GM10266 (cell line): ENCODE results near the gene CCDC63.

Experiments used
- DNase-seq: peaks from one replicate; pipeline ENCODE4 v3.0.0; 2012; ENCODE audit errors: extremely low spot score
- TF ChIP-seq, protein P1 (sequence below): IDR thresholded peaks from 2 replicates; pipeline ENCODE4 v1.5.1; 2012; ENCODE audit warnings: mild to moderate bottlenecking, low read depth; ENCODE audit not compliant: control insufficient read depth, insufficient read depth; ENCODE audit errors: missing control alignments

The CCDC63 gene

DNA sequence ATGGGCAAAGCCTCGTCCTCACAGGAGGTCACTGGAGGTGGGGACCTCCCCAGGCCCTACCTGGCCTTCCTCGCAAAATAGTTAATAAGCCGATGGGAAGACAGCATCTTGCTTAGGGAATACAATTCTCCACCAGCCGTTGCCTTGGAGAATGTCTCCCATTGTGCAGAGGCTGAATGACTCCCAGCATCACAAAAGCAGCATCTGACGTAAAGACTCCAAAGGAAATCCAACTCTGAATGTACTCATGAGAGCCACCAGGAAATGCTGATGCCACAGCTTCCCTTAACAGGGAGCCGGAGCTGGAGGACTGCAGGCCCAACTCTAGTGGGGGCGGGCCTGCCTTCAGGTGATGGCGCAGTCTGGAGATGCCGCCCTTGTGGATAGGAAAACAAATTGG is 15.5 kb downstream of the CCDC63 start:
- no peak for DNase-seq
- TF ChIP-seq, protein P1, sequence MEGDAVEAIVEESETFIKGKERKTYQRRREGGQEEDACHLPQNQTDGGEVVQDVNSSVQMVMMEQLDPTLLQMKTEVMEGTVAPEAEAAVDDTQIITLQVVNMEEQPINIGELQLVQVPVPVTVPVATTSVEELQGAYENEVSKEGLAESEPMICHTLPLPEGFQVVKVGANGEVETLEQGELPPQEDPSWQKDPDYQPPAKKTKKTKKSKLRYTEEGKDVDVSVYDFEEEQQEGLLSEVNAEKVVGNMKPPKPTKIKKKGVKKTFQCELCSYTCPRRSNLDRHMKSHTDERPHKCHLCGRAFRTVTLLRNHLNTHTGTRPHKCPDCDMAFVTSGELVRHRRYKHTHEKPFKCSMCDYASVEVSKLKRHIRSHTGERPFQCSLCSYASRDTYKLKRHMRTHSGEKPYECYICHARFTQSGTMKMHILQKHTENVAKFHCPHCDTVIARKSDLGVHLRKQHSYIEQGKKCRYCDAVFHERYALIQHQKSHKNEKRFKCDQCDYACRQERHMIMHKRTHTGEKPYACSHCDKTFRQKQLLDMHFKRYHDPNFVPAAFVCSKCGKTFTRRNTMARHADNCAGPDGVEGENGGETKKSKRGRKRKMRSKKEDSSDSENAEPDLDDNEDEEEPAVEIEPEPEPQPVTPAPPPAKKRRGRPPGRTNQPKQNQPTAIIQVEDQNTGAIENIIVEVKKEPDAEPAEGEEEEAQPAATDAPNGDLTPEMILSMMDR, result no peak

DNA sequence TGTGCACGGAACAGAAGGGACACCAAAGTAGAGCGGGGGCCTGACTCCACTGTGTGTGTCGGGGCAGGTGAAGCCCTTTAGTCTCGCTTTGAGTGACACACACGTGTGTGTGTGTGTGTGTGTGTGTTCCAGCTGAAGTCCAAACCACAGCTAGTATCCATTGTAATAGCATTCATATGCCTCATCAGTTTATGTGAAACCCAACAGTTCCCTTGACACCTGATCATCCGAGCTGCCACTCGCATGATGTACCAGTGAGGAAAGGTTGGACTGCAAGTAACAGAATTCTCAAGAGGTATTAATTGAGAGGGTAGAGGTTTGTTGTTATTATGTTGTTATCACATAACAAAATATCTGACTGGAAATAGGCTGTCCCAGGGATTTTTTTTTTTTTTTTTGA is 16.4 kb downstream of the CCDC63 start:
- no peak for DNase-seq
- TF ChIP-seq, protein P1, result no peak

DNA sequence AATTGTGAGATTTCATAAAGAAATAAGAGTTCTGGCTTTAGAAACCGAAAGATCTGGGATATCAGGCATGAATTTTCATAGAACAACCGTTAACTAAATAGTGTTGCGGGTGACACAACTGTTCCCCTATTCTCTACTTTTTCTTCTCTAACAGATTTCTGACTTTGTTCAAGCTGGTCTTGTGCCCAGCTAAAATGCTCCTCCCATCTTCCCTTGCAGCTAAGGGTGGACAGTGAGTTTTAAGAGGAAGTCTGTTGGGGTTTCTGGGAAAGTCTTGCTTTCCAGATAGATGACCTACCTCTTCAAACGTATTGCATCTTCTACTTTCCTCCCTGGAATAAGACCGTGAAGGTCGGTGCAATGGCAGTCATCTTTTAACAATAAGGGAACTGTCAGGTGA is 18.7 kb downstream of the CCDC63 start:
- DNase-seq, result no peak
- TF ChIP-seq, protein P1, result no peak

DNA sequence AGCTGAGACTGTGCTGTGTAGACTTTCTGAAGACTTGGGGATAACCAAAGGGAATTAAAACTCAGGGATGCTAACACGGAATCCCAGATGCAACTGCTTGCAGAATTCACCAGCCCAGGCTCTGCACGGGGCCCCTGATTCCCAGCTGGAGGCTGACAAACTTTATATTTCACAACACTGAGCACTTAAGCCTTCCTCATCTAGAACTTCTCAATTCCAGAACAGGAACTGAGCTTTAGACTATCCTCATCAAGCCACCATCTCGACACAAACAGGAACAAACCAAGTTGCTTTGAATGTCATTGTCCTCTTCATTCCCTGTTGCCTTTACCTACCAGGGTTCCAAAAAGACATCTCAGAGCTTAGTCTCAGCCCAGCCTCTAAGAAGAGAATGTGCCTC is 22.2 kb downstream of the CCDC63 start:
- TF ChIP-seq, protein P1, result no peak
- DNase-seq, result no peak

DNA sequence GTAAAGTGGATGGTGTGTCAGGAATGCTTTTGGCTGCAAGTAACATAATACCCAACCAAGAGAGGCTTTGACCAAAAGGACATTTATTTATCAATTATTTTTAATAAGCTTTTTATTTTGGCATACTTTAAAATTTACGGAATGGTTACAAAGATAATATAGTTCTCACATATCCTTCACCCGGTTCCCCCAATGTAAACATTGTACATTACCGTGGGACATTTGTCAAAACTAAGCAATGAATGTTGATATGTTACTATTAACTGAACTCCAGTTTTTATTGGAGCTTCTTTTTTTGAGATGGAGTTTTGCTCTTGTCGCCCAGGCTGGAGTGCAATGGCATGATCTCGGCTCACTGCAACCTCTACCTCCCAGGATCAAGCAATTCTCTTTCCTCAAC is 23.0 kb downstream of the CCDC63 start:
- no peak for DNase-seq
- TF ChIP-seq, protein P1, result no peak

DNA sequence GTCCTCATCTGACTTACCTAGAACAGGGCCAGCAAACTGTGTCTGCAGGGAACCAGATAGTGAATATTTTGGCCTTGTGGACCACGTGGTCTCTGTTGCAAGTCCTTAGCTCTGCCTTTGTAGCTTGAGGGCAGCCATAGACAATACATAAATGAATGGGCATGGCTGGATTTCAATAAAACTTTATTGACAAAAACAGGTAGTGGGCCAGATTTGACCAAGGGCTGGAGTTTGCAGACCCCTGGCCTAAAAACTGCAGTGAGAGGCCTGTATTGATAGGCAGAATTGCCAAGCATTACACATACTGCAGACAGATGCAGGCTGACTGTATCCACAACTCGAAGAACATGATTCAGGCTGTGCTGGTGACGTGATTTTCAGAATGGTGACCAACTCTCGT is 25.3 kb downstream of the CCDC63 start:
- TF ChIP-seq, protein P1, result no peak
- DNase-seq, result no peak

DNA sequence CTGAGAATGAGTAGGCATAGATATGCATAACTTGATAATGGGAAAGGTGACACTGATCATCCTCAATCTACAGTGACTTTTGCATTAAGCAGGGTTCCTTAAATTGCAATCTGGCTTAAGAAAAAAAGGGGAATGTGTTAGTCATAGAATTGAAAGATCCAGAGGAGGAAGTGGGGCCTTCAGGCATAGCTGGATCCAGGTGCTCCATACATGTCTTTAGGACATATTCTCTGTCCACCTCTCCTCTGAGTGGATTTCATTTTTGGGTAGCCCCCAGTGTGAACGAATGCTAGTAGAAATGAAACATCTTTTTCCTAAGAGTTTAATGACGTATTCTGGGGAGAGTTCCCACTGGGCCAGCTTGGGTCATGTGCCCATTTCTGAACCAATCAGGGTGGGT is 27.6 kb downstream of the CCDC63 start:
- DNase-seq, result no peak
- TF ChIP-seq, protein P1, result no peak

DNA sequence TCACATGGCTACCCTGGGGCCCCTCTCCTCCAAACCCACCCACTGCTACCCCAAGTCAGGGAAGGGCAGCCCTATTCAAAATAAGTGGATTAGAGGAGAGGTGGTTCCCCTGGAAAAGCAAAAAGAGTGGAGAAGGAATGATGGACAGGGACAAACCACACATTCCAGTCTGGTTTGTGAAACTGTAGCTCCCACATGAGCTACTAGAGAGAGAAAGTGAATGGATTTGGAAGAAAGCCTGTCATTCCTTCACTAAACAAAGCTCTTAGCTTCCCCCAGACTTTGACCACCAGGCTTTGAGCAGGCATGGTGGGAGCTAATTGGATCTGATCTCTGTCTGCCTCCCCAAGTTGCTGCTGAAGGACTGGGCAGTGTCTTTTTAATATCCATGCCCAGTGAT is 28.0 kb downstream of the CCDC63 start:
- TF ChIP-seq, protein P1, result no peak
- DNase-seq, result no peak
